Right renal pelvis (tissue), 4 donors: ENCODE measurements around the gene TUBE1. TPM values are rescaled to one million over a fixed set of nuclear protein-coding genes. Genes with fewer than 3 reads are reported as not detected.

Experiments used
- DNase-seq, 4 donors: peaks; one replicate each; pipeline ENCODE4 v3.0.0-alpha.2; 2013; ENCODE audit warnings: low read depth in 4 of 4, low spot score in 3 of 4, missing footprints in 1 of 4
- polyA plus RNA-seq, 4 donors: library from polyadenylated mRNA; unstranded; fragments of 120-200 nt; gene quantifications; one replicate each; pipeline ENCODE4 v1.2.1, GENCODE V29; 2013; ENCODE audit not compliant: insufficient read length in 4 of 4

Gene TUBE1
- polyA plus RNA-seq, 4 donors = 24.6 to 37.5 (median 28.5) TPM

- no peak for DNase-seq
These were observed 49.0 kb downstream of the TUBE1 start for GRCh38 chr6:112038268-112038667.

DNA sequence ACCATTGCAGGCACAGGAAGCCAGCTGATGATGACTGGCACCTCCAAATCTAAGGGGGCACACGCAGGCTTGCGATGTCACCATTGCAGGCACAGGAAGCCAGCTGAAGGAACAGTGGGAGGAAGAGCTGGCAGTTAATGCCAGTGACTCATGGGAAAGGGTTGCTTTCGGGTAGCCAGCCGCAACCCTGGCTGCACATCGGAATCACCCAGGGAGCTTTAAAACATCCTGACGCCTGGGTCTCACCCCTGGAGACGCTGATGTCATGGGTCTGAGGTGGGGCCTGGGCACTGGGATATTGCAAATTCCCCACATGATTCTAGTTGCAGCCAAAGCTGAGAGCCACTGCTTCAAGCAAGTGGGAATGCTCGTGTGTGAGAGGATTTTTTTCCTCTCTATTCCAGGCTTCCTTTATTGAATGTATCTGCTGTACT lies 49.5 kb downstream of the TUBE1 start:
- no peak for DNase-seq

DNA sequence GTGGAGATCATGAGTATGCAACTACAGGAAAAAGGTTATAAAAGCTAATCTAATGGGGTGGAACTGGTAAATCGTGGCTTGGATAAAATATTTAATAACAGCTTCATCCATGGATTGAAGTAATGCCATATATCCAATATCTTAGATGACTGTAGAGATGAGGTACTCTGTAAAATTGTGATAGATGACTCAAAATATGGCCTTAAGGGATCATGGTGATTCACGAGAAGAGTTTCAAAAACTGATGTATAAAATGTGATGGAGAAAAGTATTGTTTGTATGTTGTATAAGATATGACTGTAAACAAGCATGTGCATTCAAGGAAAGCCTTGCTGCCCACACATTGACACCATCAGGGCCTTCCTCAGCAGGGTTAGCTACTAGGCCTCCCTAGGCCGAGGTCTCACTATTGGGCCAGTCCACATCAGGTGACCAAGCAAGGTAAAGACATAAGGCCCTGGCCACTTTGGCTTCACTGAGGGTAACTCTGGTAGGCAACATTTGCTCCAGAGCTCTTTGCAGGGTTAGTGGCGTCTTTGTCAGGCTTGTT lies 51.1 kb downstream of the TUBE1 start:
- DNase-seq = no peak

DNA sequence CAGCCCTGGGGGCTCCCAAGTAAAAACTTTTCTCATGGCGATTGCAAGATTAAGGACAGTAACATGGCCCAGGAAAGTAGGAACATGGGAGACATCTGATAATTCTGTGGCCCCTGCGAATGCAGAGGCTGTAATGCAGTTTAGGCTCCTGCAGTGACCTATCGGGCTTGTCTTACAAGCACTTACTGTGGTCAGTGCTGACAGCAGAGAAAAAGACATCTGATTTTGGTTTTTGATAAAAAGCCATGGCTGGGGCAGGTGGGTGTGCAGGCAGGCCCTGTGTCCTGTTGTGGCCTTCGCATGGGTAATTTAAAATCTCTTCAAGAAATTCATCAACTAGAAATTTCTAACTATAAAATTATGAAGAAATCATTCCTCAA lies 52.7 kb downstream of the TUBE1 start:
- no peak for DNase-seq

DNA sequence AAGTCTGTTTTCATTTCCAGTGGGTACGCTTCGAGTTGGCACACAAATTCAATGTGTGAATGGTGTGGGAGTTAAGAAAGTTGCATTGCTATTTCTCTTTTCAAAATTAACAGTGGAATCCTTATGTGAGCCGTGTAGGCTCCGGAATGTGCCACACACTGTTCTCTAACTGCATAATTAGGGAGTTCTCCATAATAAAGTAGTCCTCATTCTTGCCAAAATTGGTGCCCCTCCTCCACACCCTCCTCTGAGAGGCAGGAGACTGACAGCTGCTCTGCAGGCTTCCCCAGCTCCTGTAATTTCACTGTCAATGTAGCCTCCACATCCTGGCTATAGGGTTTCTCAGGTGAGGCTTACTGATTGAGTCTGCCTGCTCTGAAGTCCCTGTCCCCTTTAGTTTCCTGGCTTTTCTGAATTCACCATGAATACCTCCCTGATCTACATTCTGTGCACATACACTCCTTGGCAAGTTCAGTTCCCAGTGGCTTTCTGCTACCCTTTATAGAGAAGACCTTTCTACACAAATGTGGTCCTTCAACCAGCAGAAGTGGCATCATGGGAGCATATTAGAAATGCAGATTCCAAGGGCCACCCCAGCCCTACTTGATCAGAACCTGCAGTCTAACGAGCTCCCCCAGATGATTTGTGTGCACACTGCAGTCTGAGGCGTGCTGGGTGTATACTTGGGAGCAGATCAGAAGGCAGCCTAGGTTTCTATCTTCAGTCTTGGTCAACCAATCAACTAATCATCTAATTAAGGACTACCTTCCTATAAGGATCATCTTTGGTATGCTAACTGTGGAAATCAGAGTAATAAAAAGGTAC lies 53.3 kb downstream of the TUBE1 start:
- DNase-seq = no peak

DNA sequence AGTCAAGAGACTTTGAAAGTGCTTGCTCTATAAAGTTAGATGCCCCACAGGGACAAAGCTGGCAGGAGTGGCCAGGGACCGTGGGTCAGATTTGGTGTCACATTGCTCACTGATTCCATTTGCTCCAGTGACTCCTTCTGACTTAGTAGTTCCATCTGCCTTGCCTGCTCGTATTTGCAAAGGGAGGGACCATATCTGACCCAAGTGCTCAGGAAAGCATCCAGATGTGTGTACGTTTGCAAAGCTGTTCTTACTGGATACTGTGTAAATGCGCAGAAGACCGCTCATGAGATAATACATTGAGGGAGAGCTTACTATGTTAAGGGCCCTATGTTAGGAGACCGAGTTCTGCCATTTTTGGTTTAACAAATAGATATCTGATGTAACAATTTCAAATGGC lies 54.6 kb downstream of the TUBE1 start:
- no peak for DNase-seq

GRCh38 chr6:112031960-112032359 lies 55.3 kb downstream of the TUBE1 start:
- no peak for DNase-seq

DNA sequence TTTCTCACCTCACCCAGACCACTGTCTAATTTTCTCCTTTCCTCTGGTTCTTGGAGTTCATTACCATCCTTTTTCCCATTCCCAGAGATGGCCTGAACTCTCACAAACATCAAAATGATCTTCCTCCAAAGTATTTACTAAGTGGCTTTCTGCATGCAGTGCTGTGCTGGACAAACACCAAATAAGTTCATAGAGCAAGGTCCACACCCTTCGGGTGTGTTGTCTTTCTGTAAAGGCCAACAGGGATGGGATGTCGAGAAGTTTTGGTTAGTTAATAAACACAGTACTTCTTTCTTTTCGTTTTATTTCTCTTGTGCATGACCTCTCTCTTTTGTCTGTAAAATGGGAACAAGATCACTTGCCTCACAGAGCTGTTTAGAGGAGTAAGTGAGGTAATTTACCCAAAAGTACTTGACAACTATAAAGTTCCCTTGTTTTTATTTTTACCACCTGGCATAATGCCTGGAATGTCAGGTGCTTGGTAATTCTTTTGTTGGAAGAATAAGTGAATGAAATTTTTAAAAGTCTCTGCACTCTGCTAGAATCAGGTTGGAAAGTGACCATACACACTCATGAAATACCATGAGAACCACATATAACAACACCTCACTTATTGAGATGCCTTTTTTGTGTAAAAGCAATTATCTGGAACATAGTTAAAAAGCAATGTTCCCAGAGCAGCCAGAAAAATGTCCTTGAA lies 56.2 kb downstream of the TUBE1 start:
- DNase-seq = no peak

DNA sequence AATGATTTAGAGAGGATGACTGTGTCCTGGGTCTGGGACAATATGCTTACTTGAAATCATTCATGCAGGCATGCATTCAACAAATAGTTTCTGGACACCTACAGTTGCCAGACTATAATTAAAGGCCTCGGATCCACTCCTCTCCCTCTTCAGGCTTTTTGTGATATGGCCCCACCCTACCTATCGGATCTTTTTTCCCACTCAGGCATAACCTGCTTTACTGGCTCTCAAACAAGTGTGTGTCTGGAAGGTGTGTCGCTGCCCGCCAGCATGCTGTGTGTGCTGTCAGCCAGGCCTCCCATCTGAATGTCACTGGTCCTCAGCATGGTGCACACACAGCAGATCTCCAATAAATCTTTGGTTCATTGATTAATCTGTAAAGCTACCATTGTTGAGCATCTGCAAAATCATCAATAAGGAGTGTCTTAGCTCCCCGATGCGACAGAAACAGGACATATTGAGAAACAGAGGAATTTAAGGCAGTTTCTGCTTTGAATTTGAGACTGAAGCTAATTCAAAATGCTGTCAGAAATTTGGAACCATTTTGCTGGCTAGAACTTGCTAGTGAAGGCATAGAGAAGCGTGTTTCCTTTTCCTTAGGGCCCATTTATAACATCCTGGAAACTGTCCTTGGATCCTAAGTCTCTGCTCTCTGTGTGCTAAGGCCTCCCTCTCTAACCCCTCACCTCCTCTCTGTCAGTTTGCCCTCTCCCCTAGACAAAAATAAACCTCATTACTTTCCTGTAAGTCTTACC lies 56.9 kb downstream of the TUBE1 start:
- no peak for DNase-seq

- no peak for DNase-seq
These were observed 58.0 kb downstream of the TUBE1 start for GRCh38 chr6:112029045-112029822.

DNA sequence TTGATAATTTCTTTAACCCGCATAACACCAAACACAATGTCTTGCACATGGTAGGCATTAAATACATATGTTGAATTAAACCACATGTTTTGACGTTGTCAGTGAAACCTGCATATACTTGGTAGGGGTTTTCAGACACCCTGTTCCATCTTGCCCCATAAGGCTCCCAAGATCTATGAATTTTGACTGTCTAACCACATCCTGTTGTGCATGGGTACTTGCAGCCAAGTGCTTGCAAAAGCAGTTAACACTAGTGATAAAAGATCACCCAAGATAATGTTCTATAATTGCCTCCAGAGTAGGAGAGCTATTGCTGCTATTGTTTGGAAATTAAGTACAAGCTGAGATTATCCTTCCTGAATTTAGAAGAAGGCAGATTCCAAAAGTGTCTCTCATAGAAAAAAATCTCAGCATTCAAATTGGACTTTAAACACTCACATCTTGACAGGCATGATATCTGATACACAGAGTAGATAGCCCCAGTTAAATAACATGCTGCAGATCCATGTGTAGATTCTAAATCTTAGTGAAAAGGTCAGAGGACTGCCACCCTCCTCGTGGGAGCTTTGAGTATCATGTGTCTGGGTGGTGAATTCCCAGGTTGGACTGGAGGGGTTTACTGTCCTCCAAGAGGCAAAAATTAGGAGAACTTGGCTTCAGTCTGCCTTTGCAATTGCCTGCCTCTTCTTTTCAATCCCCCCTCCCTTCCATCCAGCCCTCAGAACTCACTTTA lies 59.2 kb downstream of the TUBE1 start:
- DNase-seq = no peak

GRCh38 chr6:112026933-112027332 lies 60.3 kb downstream of the TUBE1 start:
- DNase-seq = no peak

DNA sequence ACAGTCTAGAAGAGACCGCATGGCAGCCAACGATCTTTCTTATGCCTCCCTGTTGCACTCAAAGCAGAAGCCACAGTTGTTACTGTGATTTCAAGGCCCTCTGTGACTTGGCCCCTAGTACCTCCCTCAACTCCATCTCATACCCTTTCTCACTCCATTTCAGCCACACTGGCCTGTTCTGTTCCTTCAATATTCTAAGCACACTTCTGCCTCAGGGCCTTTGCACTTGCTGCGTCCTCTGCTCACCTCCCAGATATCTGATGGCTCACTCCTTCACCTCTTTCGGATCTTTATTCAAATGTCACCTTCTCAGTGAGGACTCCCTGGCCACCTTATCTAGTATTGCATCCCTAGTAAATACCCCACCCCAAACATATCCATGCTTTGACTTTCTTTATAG lies 62.8 kb downstream of the TUBE1 start:
- no peak for DNase-seq

DNA sequence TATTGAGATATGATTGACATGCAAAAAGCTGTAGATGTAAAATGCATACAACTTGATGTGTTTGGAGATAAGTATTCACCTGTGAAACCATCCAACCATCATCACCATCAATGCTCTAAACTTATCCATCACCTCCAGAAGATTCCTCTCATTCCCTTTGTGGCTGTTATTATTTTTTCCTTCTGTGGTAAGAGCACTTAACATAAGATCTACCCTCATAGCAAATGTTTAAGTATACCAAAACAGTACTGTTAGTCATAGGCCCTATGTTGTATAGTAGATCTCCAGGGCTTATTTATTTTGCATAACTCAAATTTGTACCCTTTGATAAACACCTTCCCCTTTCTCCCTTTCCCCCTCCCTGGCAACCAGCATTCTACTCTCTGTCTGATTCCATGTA lies 64.5 kb downstream of the TUBE1 start:
- no peak for DNase-seq

DNA sequence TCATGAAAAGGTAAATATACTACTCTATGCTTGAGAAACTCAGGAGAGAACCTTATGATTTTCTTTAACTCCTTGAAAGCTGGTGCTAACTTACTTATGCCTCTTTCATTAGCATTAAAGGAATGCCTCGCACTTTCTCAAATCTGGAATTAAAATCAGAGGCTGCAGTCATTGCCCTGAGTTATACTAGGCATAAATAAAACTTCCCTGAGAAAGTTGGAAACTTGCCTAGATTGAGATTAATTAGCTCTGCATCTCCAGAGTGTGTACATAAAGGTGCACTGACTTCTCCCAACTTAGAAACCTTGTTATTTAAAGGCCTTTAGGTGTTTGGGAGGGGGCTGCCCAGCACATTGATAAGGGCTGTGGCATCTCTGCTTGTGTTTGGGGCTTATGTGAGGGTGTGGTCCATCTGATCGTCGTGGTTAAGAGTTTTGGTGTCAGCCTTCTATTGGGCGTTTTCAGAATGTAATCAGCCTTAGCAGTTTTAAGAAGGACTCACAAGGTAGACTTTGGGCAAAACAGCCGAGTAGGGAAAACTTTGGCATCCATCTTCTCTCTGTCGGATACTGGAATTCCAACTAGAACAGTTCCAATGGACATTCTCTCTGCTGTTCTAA lies 65.5 kb downstream of the TUBE1 start:
- no peak for DNase-seq
